Activated CD4-positive, alpha-beta T cell treated with anti-CD3 and anti-CD28 coated beads for 48 hours (primary cell): Measurements from ENCODE around the gene KLHL9.

Experiments
- DNase-seq: peaks from one replicate; pipeline ENCODE4 v3.0.0-alpha.2; 2020

The KLHL9 gene

GRCh38 chr9:21317956-21318923 is 17.0 kb downstream of the KLHL9 start:
- peak; percentile 40 for DNase-seq

DNA sequence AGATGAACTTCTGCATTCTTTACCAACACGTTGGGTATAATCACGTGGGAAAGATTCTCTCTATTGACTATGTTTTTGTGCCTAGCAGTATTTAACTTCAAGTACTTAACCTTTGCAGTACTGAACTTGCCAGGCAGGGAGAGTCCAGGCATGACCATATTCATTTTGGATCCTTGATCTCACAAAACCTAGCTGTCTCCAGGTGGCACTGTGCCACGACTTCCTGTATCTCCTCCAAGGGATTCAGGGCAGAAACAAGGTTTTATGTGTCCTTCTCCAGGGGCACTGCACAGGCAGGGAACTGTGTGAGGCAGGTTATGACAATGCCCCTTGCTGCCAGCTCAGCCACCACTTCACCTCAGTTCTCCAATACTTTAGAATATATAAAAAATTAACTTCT is 18.3 kb downstream of the KLHL9 start:
- DNase-seq = no peak

- no peak for DNase-seq
These were observed 19.0 kb downstream of the KLHL9 start for GRCh38 chr9:21316032-21316842.

GRCh38 chr9:21314152-21314551 is 21.1 kb downstream of the KLHL9 start:
- no peak for DNase-seq

DNA sequence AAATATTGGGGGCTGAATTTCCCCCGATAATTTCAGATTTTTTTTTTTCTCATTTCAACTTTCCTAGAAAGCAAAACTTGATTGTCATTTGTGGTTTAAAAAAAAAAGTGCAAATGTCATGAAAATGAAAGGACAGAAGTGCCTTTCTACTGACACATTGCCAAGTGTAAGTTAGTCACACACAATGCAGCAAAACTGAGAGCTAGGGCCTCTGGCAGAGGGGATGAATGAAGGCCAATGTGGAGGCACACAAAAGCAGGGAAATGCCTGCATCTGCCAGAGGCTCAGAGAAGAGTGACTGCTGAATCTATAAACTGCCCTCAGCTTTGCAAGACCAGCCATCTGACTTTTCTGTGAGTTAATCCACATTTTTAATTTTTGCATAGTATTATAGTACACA is 23.3 kb downstream of the KLHL9 start:
- DNase-seq = no peak

DNA sequence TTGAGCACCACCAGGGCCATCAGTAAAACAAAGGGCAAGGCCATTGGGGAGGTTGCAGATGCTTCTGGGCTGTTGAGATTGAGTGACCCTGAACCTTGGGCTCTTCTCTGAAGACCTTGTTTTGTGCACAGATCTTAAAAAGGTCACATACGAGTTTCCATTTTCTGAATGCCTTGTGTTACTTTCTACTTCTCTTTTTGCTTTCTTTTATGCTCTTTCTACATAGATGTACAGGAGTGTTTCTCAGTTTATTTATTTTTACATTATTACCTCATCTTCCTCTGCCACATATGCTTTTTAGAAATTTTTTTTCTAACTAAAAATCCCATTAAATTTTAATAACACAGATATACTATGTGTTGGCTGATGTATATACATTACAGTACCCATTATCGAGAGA is 30.0 kb downstream of the KLHL9 start, which contains the start of gene IFNA5:
IFNA5 (minus strand) TSS at position 101 of the 400 bp plus-strand sequence; CDS start at position 44, 57 bp downstream.
- no peak for DNase-seq

DNA sequence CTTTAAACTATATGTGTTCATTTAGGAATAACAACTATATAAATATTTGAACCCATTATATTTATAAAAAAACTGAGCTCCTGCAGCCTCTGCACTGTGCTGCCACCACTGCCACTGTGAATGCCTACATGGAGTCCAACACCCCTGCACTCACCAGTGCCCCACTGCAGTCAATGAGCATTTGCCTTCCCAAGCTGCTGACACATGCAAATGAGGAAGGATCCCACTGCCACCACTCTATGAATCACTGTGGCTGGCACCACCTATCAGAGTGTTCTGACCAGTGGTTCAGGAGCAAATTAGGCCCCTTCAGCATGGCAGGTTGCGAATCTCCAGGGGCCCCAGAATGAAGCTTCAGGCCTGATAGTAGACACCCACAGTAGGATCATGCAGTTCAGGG is 39.2 kb downstream of the KLHL9 start:
- DNase-seq = no peak

- no peak for DNase-seq
These were observed 40.2 kb downstream of the KLHL9 start for GRCh38 chr9:21294904-21295538.

DNA sequence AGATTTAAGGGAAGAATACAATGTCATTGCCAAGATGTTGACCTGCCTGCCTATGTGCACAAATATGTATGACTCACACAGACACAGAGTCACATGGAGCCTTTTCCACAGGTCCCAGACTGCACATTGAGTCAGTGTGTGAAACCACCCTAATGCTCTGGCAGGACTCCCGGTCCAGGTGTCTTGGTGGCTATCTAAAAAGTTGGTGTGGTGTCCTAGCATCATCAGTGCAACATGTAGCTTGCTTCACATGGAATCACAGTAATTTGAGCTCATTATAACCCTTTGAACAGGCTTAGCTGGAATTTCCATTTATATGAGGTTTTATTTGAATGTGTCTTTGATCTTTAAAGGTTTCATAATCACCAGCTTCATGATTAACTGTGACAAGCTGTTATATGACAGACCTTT is 40.8 kb downstream of the KLHL9 start:
- peak; percentile 5 for DNase-seq

DNA sequence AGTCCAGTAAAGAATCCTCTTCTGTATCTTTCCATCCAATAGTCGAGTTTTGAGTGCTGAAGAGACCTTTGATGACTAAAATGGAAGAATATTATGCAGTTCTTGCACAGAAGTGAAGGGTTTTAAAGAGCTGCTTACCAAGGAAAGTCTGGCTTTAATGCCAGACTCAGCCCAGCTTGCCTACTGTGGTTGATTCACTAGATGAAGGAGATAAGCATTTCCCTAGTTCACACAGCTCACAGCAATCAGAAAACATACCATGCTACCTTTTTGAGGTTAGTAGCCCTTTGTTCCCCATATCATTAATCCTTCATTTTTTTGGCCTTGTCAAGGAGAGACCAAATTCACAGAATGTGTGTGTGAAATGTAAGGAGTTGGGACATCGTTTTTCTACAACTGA is 45.4 kb downstream of the KLHL9 start:
- no peak for DNase-seq

DNA sequence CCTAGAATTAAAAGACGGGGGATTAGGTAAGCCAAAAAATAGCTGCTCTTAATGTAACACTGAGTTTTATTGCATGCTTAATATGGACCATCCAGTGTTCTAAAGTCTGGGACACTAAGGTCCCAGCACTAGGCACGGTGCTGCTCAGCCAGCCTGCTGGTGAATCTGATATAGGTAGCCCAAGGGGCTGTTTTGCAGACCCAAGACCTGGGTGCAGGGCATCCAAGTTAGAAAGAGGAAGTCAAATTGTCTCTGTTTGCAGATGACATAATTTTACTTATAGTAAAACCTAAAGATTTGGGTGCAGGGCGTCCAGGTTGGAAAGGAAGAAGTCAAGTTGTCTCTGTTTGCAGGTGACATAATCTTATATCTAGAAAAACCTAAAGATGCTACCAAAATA is 47.9 kb downstream of the KLHL9 start:
- DNase-seq = no peak

DNA sequence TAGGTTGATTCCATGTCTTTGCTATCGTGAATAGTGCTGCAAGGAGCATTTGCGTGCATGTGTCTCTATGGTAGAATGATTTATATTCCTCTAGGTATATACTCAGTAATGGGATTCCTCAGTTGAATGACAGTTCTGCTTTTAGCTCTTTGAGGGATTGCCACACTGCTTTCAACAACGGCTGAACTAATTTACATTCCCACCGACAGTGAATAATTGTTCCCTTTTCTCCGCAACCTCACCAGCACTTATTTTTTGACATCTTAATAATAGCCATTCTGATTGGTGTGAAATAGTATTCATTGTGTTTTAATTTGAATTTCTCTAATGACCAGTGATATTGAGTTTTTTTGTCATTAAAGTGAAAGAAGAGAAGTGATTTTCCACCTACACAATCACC is 48.5 kb downstream of the KLHL9 start:
- DNase-seq = no peak

DNA sequence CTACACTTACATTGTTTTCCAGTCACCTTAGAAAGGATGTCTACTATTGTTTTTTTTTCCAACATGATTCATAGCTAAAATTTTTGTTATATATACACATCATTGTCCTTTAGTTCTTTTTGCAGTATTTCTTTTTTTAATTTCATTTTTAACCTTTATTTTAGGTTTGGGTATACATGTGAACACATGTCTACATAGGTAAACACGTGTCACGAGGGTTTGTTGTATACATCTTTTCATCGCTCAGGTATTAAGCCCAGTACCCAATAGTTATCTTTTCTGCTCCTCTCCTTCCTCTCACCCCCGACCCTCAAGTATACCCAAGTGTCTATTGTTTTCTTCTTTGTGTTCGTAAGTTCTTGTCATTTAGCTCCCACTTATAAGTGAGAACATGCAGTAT is 49.1 kb downstream of the KLHL9 start:
- no peak for DNase-seq

DNA sequence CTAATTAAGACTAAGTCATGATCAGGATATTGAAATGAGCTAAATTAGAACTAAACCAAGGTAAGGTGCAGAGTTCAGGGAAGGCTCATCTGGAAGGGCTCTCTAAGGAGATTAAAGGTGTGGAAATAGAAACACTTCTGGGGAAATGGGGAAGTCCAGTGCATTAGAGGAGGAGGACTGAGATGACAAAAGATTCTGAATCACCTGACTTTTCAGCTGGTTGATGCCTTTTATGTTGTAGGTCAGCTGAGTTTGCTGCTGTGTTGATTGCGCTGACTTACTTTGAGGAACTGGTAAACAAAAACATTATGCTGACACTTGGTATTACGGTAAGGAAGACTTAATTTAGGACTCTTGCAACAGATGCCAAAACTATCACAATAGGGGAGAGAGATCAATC is 53.9 kb downstream of the KLHL9 start:
- no peak for DNase-seq
